ENCODE results near the gene SH3BP1.

- TF ChIP-seq CTCF (IDR thresholded peaks at IDR 0.05) (no peak), POLR2A (IDR thresholded peaks at IDR 0.05) (no peak)
These were observed 7.8 kb downstream of the SH3BP1 start for GRCh38 chr22:37647317-37647716.
